Progenitor cell of endocrine pancreas (in vitro differentiated cells): ENCODE data around the gene LPP. TPM values are rescaled to one million over a fixed set of nuclear protein-coding genes. Genes with fewer than 3 reads are reported as not detected.
A peak's percentile ranks its signal among the peaks of the same experiment; 100 is the strongest.

Source experiments
- DNase-seq: peaks from one replicate; pipeline ENCODE4 v3.0.0; 2021; ENCODE audit warnings: low spot score; ENCODE audit not compliant: unreplicated experiment
- H3K27ac Mint-ChIP-seq: 2 replicates; pipeline ENCODE4 v1.8.0; 2021; ENCODE audit warnings: mild to moderate bottlenecking, moderate library complexity, mixed read lengths
- H3K27me3 Mint-ChIP-seq: 2 replicates; pipeline ENCODE4 v1.8.0; 2021; ENCODE audit warnings: mixed read lengths
- H3K36me3 Mint-ChIP-seq: 2 replicates; pipeline ENCODE4 v1.8.0; 2022; ENCODE audit warnings: mixed read lengths; ENCODE audit not compliant: insufficient read depth
- H3K4me1 Mint-ChIP-seq: 2 replicates; pipeline ENCODE4 v1.8.0; 2021; ENCODE audit warnings: low read depth, mixed read lengths
- H3K4me3 Mint-ChIP-seq: 2 replicates; pipeline ENCODE4 v1.8.0; 2021; ENCODE audit warnings: low read depth, mild to moderate bottlenecking, moderate library complexity, mixed read lengths
- H3K9me3 Mint-ChIP-seq: 2 replicates; pipeline ENCODE4 v1.8.0; 2021; ENCODE audit warnings: low read depth, mixed read lengths
- total RNA-seq: library from RNA; stranded (reverse); gene quantifications from 2 replicates; pipeline ENCODE4 v1.2.1, GENCODE V29; 2021
- TF ChIP-seq, protein P1 (sequence below): fragments of 200-600 bp; sonication (generic); IDR thresholded peaks from one replicate; pipeline ENCODE4 v1.5.0; 2021; ENCODE audit warnings: antibody characterized with exemption, mild to moderate bottlenecking; ENCODE audit not compliant: unreplicated experiment

LPP gene
- total RNA-seq, 1 donor from 2014 or later, result 131 TPM

GRCh38 chr3:188185717-188186251, 31.8 kb downstream of the LPP start:
- Mint-ChIP-seq H3K4me1 (peaks cover 24% of the 10 kb centered on the region), H3K27ac (peak overlapping the region; percentile 0), H3K27me3 (no peaks in the 10 kb centered on the region), H3K36me3 (no peaks in the 10 kb centered on the region), H3K9me3 (no peaks in the 10 kb centered on the region), H3K4me3 (no peak overlapping the region)
- DNase-seq, result no peak
- TF ChIP-seq, protein P1, sequence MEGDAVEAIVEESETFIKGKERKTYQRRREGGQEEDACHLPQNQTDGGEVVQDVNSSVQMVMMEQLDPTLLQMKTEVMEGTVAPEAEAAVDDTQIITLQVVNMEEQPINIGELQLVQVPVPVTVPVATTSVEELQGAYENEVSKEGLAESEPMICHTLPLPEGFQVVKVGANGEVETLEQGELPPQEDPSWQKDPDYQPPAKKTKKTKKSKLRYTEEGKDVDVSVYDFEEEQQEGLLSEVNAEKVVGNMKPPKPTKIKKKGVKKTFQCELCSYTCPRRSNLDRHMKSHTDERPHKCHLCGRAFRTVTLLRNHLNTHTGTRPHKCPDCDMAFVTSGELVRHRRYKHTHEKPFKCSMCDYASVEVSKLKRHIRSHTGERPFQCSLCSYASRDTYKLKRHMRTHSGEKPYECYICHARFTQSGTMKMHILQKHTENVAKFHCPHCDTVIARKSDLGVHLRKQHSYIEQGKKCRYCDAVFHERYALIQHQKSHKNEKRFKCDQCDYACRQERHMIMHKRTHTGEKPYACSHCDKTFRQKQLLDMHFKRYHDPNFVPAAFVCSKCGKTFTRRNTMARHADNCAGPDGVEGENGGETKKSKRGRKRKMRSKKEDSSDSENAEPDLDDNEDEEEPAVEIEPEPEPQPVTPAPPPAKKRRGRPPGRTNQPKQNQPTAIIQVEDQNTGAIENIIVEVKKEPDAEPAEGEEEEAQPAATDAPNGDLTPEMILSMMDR, result no peak

- Mint-ChIP-seq H3K27me3 (no peaks in the 10 kb centered on the region), H3K4me3 (no peak overlapping the region), H3K4me1 (peaks cover 24% of the 10 kb centered on the region), H3K36me3 (no peaks in the 10 kb centered on the region), H3K9me3 (no peaks in the 10 kb centered on the region), H3K27ac (no peak overlapping the region)
- DNase-seq, result no peak
- TF ChIP-seq, protein P1, result no peak
Measured at GRCh38 chr3:188187053-188187452, 33.1 kb downstream of the LPP start.

GRCh38 chr3:188188911-188189310, 35.0 kb downstream of the LPP start:
- peaks cover 5% of the 10 kb centered on the region for H3K36me3 Mint-ChIP-seq
- H3K27me3 Mint-ChIP-seq, result no peaks in the 10 kb centered on the region
- no peak for DNase-seq
- no peak overlapping the region for H3K27ac Mint-ChIP-seq
- peaks cover 26% of the 10 kb centered on the region for H3K4me1 Mint-ChIP-seq
- H3K4me3 Mint-ChIP-seq, result no peak overlapping the region
- TF ChIP-seq, protein P1, result no peak
- no peaks in the 10 kb centered on the region for H3K9me3 Mint-ChIP-seq

DNA sequence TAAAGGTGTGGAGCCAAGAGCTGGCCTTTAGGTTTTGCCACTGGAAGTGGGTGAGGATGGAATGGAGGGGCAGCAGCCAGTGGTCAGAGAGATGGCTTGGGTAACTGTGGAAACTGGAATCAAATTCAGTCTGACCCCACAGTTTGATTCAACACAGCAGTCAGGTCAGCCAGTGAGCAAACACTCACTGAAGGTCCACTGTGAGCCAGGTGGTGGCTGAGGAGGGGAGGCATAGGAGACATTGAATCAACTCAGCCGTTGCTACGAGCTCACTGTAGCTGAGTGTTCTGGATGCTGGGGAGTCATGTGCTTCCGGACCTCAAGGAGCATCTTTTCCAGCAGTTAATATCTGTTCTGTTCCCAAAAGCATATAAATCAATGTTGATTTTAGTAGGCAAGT, 37.5 kb downstream of the LPP start:
- Mint-ChIP-seq H3K4me1 (peaks cover 5% of the 10 kb centered on the region), H3K27me3 (no peaks in the 10 kb centered on the region), H3K9me3 (no peaks in the 10 kb centered on the region), H3K27ac (peak overlapping the region; percentile 47), H3K36me3 (peaks cover 5% of the 10 kb centered on the region), H3K4me3 (no peak overlapping the region)
- DNase-seq, result no peak
- TF ChIP-seq, protein P1, result no peak

DNA sequence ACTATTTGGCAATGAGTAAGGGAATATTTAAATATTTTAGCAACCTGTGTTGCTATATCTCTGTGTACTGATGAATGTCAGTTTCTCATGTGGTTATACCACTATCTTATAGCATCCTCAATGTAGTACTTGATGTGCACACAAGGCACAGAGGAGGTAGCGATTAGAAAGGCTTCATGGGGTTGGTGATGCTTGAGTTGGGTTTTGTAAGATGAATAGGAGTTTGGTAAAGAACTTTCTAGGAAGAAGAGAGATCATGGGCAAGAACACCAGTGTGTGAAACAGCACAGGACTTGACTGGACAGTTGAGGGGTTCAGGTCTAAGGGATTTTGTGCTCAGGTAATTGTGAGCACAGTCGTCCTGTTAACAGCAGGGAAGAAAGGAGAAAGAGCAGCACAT, 38.1 kb downstream of the LPP start:
- H3K27me3 Mint-ChIP-seq, result no peaks in the 10 kb centered on the region
- TF ChIP-seq, protein P1, result no peak
- H3K27ac Mint-ChIP-seq, result no peak overlapping the region
- no peaks in the 10 kb centered on the region for H3K9me3 Mint-ChIP-seq
- peaks cover 9% of the 10 kb centered on the region for H3K4me1 Mint-ChIP-seq
- DNase-seq, result no peak
- no peak overlapping the region for H3K4me3 Mint-ChIP-seq
- peaks cover 5% of the 10 kb centered on the region for H3K36me3 Mint-ChIP-seq
